IPS-18c (cell line): ENCODE measurements around the gene SMIM21.

Experiments used
- H3K4me3 ChIP-seq: 2 replicates; pipeline ENCODE4 v1.7.0; 2013; ENCODE audit warnings: low read depth, mild to moderate bottlenecking, low read length, moderate library complexity; ENCODE audit not compliant: insufficient read depth
- H3K9me3 ChIP-seq: one replicate; pipeline ENCODE4 v1.6.1; 2013; ENCODE audit warnings: mild to moderate bottlenecking, low read length, moderate library complexity; ENCODE audit not compliant: control insufficient read depth, insufficient read depth

The SMIM21 gene

GRCh38 chr18:75438891-75439290, 11.4 kb upstream of the SMIM21 start:
- Histone ChIP-seq H3K9me3 (no peaks in the 10 kb centered on the region), H3K4me3 (no peak overlapping the region)

- Histone ChIP-seq H3K9me3 (no peaks in the 10 kb centered on the region), H3K4me3 (no peak overlapping the region)
These were observed 10.5 kb upstream of the SMIM21 start for GRCh38 chr18:75437979-75438378.

DNA sequence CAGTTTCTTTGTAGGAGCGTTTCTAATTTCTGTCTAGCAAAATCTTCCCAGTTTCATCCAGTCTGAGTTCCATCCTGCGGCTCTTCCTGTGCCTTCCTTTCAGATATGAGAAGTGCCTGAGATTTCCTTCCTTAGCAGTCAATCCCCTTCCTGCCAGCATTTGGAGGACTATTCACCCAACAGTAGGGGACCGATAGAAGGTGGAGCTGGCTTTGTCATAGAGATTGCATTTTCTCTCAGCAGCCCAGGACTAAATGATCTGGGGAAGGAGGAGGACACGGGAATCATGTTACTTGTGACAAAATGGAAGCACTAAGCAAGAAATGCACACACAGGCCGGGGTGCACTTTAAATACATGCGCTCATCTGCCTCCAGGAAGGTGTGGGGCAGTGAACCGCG, 5.6 kb upstream of the SMIM21 start:
- Histone ChIP-seq H3K9me3 (no peaks in the 10 kb centered on the region), H3K4me3 (no peak overlapping the region)

GRCh38 chr18:75429975-75430374, 2.5 kb upstream of the SMIM21 start:
- no peak overlapping the region for H3K4me3 ChIP-seq

GRCh38 chr18:75428490-75428889, 987 bp upstream of the SMIM21 start:
- Histone ChIP-seq H3K9me3 (no peaks in the 10 kb centered on the region), H3K4me3 (no peak overlapping the region)

More at GRCh38 chr18:75429975-75430374, 2.5 kb upstream of the SMIM21 start:
- H3K9me3 ChIP-seq: no peaks in the 10 kb centered on the region

- H3K9me3 ChIP-seq: no peaks in the 10 kb centered on the region
- no peak overlapping the region for H3K4me3 ChIP-seq
These were observed 5.1 kb downstream of the SMIM21 start for GRCh38 chr18:75422341-75422910.

DNA sequence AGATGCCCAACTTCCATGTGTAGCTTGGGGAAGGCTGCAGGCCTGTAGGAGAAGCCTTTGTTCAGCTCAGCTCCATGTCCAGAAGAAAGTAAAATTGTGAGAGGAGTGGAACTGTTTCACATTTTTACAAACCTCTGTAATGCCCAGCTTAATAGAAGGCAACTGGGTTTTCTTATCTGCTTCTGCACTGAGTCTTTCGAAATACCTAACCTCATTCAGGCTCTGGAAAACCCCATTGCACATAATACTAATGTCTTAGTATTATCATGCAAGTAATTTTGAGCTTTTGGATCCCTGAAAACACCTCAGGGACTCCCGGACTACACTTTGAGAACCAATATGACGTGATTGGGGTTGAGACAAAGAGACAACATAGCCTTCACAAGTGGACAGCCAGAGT, 5.8 kb downstream of the SMIM21 start:
- Histone ChIP-seq H3K9me3 (no peaks in the 10 kb centered on the region), H3K4me3 (no peak overlapping the region)

GRCh38 chr18:75418293-75419005, 9.1 kb downstream of the SMIM21 start:
- Histone ChIP-seq H3K4me3 (no peak overlapping the region), H3K9me3 (no peaks in the 10 kb centered on the region)

GRCh38 chr18:75410611-75411010, 16.9 kb downstream of the SMIM21 start:
- no peak overlapping the region for H3K4me3 ChIP-seq
- H3K9me3 ChIP-seq: no peaks in the 10 kb centered on the region

- Histone ChIP-seq H3K4me3 (no peak overlapping the region), H3K9me3 (no peaks in the 10 kb centered on the region)
These were observed 17.7 kb downstream of the SMIM21 start for GRCh38 chr18:75409806-75410205.

DNA sequence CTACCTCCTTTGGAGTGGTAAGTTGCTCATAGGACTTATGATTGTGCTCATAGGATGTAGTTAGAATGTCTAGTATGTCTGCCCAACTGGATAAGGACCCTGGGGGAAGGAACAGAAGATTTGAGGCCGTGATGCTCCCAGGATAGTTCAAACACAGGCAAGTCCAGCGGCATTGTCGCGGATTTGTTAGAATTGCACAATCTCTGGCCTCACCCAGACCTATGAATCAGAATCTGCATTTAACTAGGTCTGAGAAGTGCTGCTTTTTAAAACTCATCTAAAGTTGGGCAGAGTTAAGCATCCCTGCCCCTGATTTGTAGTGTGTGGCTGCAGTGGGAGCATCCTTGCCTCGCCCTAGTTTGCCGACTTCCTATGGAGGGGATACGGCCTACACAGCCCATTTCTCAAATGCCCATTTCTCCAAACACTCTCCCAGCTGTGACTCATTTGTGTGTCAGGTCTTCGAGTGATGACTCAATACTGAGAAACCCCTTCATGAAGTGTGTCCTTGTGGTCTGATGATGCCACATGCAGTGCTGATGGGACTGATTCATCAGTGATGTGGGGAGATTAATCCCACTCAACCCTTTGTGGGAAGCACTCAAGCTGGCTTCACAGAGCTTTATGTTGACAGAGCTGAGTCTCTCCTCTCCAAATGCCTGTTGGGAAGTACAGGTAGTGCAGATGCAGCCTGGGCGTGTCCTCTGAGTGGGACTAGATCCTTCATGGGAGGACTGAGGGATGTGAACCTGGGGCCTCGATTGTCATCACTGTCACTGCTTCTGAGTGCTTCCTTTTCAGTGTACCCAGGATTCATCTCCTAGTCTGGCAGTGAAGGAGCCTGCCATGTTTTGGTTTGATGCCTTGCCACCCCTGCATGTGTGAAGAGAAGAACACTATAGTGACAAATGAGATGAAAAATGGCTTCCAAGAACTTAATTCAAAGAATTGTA, 18.7 kb downstream of the SMIM21 start:
- Histone ChIP-seq H3K4me3 (no peak overlapping the region), H3K9me3 (no peaks in the 10 kb centered on the region)

GRCh38 chr18:75407468-75408437, 19.8 kb downstream of the SMIM21 start:
- Histone ChIP-seq H3K4me3 (no peak overlapping the region), H3K9me3 (no peaks in the 10 kb centered on the region)

GRCh38 chr18:75406491-75407445, 20.7 kb downstream of the SMIM21 start:
- Histone ChIP-seq H3K4me3 (no peak overlapping the region), H3K9me3 (no peaks in the 10 kb centered on the region)

GRCh38 chr18:75405351-75405750, 22.2 kb downstream of the SMIM21 start:
- Histone ChIP-seq H3K4me3 (no peak overlapping the region), H3K9me3 (no peaks in the 10 kb centered on the region)

DNA sequence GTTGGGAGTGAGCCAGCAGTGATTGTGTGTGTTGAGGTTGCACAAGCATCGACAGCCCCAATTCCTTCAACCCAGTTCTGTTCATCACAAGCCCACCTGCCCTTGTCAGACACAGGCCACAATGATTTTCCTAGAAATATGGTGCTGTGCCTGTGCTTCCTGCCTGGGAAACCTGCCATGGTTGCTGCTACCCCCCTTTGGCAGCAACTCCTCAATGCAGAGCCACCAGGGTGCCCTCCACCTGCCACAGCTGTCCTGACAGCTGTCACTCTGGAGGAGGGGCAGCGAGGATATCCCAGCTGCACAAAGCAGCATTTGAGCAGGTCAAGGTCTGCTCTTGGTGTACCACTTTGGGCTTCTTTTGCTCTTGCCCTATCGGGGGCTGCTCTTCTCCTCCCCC, 27.1 kb downstream of the SMIM21 start:
- no peaks in the 10 kb centered on the region for H3K9me3 ChIP-seq
- no peak overlapping the region for H3K4me3 ChIP-seq

DNA sequence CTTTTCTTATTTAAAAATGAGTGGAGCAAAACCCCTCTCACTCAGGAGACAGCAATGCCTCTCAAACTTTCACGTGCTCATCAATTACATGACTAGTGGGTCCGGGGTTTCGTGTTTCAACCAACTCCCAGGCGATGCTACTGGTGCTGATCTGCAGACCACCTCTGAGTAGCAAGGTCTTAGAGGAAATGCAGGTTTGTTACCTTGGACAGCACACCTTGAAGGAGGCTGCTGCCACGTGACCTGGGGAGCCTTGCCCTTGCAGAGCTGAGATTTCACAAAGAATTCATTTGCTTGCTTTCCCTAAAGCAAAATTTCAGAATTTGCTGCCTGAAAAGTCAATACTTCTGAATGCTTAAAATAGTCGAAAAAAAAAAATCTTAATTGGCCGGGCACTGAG, 32.4 kb downstream of the SMIM21 start:
- H3K9me3 ChIP-seq: no peaks in the 10 kb centered on the region
- no peak overlapping the region for H3K4me3 ChIP-seq
